ENCODE data around the gene NFIA.

Gene NFIA

DNA sequence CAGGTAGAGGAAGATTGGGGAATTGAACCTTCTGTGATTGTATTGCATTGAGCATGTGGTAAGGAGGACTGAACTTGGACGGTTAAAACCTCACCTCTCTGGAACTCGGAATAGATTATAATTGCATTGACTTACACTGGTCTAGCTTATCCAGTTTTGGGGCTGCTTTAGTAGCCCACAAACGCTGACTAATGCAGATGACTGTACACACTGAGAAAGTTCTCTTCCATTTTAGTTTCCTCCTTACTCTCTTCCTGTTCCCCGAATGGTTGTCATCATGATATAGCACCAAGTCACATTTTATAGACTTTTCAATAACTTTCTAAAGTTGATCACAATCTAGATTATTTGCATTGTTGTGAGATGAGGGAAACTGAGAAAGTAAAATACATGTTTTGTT lies 78.2 kb downstream of the NFIA start:
- no peak for DNase-seq

- DNase-seq, result no peak
Measured at GRCh38 chr1:61162520-61163258, 80.3 kb downstream of the NFIA start.

GRCh38 chr1:61163355-61163754 lies 81.0 kb downstream of the NFIA start:
- DNase-seq, result no peak

DNA sequence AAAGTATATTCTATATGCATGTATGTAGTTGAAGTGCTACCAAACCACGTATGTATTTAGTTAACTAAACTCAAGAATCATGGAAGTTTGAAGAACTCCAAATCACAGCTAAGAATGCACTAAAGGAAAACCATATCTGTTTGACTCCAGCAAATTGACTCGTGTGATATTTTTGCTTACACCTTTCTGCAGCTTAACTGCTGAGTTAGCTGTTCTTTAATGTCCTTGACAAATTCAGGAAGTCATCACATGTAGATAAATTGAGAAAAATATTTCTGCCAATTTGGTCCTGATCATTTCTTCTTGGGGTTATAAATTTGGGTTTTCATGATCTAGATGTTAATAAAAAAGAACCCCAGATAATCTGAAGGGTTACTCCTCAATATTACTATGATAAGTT lies 83.0 kb downstream of the NFIA start:
- no peak for DNase-seq

DNA sequence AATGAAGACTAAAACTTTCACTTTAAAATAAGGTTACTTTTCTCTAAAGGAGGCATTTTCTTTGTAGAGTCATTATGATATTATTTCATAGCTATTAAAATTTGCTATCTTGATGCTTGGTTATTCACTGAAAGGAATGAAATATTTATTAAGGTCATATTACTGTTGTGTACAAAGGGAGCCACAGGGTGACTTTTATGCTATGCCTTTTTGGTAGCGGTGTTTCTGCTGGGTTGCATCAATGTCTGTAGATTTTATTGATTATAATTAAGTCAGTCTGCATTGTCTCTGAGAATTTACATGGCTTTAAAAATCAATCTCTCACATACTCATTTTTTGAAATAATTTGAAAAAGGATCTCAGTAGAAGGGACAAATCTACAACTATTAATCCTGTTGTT lies 84.9 kb downstream of the NFIA start:
- DNase-seq, result no peak

DNA sequence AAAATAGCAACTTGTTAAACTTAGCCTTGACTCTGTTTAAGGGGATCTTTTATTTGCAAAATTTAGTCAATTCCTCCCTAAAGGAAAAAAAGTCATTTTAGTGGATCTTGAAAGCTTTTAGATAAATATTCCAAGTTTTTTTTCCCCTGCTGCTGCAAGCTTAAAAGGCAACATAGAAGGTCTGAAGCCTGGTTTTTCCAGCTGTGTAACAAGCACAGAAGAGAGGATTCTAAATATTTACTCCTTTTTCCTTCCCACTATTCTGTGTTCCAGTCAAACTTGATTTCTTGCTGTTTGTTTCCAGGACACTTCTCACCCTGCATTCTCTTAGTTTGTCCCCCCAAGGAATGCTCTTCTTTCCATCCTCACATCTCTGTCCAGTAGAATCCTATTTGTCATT lies 86.7 kb downstream of the NFIA start:
- no peak for DNase-seq

GRCh38 chr1:61169634-61170033 lies 87.3 kb downstream of the NFIA start:
- no peak for DNase-seq

DNA sequence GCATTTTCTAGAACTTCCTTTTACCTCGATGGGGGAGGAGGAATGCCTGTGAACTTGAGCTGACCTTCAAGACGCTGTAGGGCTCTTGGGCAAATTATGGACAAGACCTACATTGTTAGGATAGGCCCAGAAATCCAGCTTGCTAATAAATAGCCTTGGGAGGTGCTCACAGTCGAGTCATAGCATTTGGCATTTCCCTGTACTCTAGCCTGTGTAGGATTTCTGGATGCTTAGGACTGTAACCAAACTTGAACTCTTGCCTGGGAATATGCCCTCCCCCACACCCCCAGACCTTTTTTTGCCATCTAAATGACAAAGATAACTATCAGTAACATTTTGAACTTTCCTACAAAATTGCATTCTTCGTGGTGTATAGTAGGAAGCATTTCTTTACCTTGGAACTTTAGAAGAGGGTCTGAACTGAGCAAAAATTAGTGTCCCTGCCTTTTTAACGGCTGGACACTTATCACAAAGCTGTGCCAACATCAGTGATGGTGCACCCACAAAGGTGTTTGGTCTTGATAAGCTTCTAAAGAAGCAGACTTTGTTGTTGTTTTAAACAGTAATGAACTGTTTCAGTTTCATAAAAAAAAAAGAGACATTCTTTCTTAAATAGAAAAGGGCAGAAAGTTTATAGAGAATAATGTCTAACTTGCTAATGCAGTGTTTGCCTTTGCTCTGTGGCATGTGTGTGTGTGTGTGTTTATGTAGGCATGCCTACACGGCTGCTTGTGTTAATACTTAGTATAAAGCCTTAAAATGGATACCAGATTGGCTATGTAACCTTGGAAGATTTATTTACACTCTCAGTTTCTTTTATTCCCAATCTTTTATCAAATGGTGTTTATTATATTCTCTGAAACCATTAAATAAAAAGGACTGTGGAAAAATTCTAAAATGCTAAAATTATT lies 88.2 kb downstream of the NFIA start:
- no peak for DNase-seq

DNA sequence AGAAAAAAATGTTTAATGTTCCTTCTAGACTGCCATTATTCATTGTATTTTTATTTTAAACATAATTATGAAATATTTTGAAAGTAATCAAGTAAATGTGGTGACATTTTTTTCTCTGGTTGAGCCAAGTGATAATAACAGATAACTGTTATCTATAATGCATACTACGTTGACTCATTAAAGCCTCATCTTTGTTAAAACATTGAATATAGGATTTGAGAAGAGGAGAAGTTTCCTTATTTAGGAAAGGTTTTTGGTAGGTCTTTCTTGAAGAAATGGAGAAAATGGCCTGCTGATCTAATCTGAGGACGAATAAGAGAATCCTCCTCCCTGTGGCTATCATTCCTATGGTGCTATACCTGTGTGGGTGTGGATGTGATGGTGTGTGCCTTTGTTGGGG lies 89.0 kb downstream of the NFIA start:
- DNase-seq, result no peak

- no peak for DNase-seq
Measured at GRCh38 chr1:61171974-61172373, 89.6 kb downstream of the NFIA start.

DNA sequence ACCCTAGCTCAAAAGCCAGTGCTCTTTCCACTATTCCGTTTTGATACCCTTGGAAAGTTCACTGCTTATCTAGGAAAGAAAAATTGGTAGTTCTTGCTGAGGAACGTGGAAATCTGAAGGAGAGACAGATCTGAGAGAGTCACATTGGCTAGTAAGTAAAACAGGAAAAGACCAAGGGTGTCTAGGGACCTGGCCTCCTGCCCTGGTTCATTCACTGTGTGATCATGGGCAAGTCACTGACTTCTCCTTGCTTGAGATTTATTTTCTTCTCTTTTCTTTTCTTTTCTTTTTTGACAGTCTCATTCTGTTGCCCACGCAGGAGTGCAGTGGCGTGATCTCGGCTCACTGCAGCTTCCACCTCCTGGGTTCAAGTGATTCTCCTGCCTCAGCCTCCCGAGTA lies 90.8 kb downstream of the NFIA start:
- no peak for DNase-seq

- DNase-seq, result no peak
Measured at GRCh38 chr1:61174060-61174795, 91.9 kb downstream of the NFIA start.

DNA sequence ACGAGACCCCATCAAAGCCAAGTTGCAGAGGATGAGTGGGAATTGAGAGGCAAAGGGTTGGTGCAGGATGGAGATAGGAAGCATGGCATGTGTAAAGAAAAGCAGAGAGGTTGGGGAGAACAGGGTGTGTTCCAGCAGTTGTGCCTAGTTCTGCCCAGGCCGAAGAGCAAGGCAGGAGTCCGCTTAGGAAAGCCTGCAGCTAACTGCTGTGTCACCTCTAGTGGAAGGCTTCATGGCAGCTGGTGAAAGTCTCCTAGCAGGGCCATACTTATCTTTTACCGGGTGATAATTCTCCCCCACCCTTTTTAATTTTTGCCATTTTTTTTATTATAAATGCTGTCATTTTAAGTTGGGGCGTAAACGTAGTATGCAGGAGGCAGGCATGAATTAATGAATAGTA lies 93.6 kb downstream of the NFIA start:
- DNase-seq, result no peak

DNA sequence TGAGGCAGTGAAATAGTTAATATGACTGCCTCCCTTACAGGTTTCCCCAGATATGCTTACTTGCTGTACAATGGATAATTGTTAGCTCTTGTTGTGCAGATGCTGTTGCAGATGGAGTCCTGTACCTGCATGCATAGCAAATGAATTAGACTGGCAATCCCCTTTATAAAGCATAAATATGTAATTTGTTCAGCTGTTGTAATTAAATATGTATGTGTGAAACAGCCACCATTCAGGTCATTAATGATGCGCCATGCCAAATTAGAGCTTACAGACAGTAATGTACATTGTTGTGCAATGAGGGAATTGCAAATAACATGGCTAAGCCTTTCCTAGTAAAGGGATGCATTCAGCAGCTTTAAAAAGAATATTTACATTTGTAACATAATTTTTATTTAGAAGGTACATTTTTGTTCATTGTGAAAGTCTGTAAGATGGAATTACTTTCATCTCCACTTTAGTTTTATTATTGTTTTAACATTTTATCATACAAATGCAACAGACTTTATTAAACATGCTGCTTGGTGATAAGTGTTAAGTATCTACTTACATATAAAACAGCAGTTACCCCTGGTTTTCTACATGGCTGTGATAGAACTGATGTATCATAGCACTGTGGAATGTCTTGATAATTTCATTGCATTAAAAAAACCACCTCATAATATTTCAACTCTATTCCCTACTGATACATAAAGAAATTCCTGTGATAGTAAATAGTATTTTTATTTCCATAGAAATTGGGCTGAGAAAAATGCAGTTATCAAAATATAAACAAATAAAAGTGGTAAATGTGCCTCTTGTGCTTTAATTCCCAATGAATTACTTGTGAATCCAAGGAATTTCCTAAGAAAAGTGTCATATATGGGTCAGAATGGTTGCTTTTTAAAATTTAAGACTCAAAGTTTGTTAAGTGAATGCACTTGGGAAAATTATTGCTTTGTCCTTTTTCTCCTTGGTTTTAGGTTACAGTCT lies 99.0 kb downstream of the NFIA start:
- no peak for DNase-seq

DNA sequence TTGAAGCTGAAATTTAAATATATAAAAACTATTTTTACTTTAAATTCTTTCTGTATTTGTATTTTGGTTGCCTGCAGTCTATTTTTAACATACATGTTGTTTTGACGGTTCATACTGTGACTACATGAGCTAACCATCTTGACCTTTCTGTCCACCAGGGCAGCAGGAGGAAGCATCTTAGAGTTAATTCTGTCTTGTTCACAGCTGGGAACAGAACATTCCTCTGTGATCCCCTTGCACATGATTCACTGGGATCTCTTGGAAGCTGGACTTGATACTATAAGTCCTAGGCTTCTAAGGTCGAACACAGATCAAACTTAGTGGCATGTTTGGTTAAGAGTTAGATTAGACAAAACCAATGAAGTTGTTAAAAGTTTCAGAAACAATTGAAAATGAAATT lies 99.7 kb downstream of the NFIA start:
- DNase-seq, result no peak

- DNase-seq, result no peak
Measured at GRCh38 chr1:61182480-61182879, 100.1 kb downstream of the NFIA start.

GRCh38 chr1:61183471-61184039 lies 101.2 kb downstream of the NFIA start:
- DNase-seq, result no peak

- no peak for DNase-seq
Measured at GRCh38 chr1:61184040-61184713, 101.8 kb downstream of the NFIA start.

DNA sequence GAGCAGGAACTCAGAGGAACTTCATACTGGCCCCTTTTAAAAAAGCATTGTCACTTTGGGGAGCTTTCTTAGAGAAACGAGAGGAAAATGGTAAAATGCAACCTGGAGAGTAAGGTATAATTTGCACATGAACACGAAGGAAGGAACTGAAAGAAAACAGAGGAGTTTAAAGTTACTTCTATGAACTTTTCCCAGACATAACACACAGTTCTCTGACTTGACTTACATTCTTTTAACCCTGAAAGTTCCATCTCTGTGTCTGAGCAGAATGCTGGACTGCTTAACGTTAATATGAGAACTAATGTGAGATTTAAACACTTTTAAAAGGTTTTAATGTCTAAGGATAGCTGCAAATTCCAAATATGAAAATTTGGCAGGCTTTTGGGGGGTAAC lies 102.3 kb downstream of the NFIA start:
- DNase-seq, result no peak

- no peak for DNase-seq
Measured at GRCh38 chr1:61186753-61187152, 104.4 kb downstream of the NFIA start.

GRCh38 chr1:61187352-61188086 lies 105.2 kb downstream of the NFIA start:
- no peak for DNase-seq
